HG02678 (cell line): Measurements from ENCODE around the gene ZNF692.
A peak's percentile ranks its signal among the peaks of the same experiment; 100 is the strongest.
"Not testable (repeated sequence)": the region's sequence is repeated elsewhere in the genome, so short reads cannot be mapped to it uniquely, and the experiment has no call there.

Experiments used
- ATAC-seq: cut with Tn5 transposase; IDR thresholded peaks from one replicate; pipeline ENCODE4 v1.9.1; 2021; ENCODE audit warnings: mild to moderate bottlenecking, moderate library complexity; ENCODE audit not compliant: unreplicated experiment

The ZNF692 gene

GRCh38 chr1:248882427-248882826, 23.5 kb upstream of the ZNF692 start:
- not testable (repeated sequence) for ATAC-seq

GRCh38 chr1:248881261-248881660, 22.4 kb upstream of the ZNF692 start:
- no peak for ATAC-seq

GRCh38 chr1:248873993-248874533, 15.2 kb upstream of the ZNF692 start:
- ATAC-seq: peak; percentile 75

GRCh38 chr1:248873409-248873992, 14.6 kb upstream of the ZNF692 start:
- ATAC-seq: peak; percentile 78

- peak; percentile 35 for ATAC-seq
These were observed 14.0 kb upstream of the ZNF692 start for GRCh38 chr1:248872752-248873408.

- no peak for ATAC-seq
These were observed 13.0 kb upstream of the ZNF692 start for GRCh38 chr1:248871837-248872401.

- peak; percentile 70 for ATAC-seq
These were observed 4.4 kb upstream of the ZNF692 start for GRCh38 chr1:248862998-248863881.

GRCh38 chr1:248862695-248862997, 3.8 kb upstream of the ZNF692 start:
- ATAC-seq: peak; percentile 2

GRCh38 chr1:248861616-248862015, 2.7 kb upstream of the ZNF692 start:
- ATAC-seq: no peak

GRCh38 chr1:248860007-248860406, 1.1 kb upstream of the ZNF692 start:
- no peak for ATAC-seq

- peak; percentile 31 for ATAC-seq
These were observed 592 bp downstream of the ZNF692 start for GRCh38 chr1:248858096-248858890.

GRCh38 chr1:248857749-248858095, 1.2 kb downstream of the ZNF692 start:
- ATAC-seq: no peak

- ATAC-seq: no peak
These were observed 1.7 kb downstream of the ZNF692 start for GRCh38 chr1:248857201-248857600.

- ATAC-seq: no peak
These were observed 2.7 kb downstream of the ZNF692 start for GRCh38 chr1:248856176-248856575.

GRCh38 chr1:248855580-248855979, 3.3 kb downstream of the ZNF692 start:
- no peak for ATAC-seq

GRCh38 chr1:248853663-248854375, 5.1 kb downstream of the ZNF692 start:
- no peak for ATAC-seq

- no peak for ATAC-seq
These were observed 6.1 kb downstream of the ZNF692 start for GRCh38 chr1:248852481-248853405.

- ATAC-seq: no peak
These were observed 7.5 kb downstream of the ZNF692 start for GRCh38 chr1:248851390-248851789.
